Inflammatory macrophage (primary cell): ENCODE data around the gene HOXB13.
A peak's percentile ranks its signal among the peaks of the same experiment; 100 is the strongest.

Experiments
- DNase-seq, 2 donors: peaks; one replicate each; pipeline ENCODE4 v3.0.0-alpha.2; 2020 to 2022

The HOXB13 gene

DNA sequence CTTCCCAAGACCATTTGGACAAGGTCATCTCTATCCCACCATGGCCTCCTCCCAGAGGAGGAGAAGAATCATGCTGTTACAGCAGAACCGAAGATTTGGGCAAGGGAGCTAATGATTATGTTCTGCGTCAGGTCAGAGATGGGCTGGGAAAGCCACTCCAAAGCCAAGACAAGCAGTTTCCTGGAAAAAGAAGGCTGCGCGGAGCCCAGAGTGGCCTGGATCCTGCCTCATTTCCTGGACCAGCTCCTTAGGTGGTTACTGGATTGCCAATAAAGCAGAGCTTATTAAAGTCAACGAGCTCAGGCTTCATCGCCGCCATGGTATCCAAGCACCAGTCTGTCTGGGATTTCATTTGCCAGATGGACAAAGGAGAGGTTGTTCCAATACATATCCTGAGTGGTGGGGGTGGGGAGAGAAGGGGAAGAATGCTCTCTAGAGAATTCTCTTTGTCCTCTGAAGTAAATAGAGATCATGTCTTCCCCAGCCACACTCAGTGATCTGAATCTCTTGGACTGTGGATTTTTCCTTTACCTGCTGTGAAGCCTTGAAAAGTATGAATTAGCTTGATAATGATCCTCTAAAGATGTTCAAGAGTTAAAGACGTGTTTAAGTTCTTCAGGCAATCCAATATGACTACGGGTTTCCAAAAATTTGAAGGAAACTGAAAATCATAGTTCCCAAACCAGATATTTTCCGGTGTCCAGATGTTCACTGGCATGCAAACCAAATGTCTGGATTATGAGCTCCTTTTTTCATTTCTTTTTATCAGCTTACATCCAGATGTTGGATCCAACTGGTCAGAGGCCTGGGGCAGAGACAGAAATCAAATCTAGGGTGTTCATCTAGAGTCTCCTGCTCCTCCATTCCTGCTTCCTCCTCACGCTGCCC lies 23.9 kb downstream of the HOXB13 start:
- no peak for DNase-seq

DNA sequence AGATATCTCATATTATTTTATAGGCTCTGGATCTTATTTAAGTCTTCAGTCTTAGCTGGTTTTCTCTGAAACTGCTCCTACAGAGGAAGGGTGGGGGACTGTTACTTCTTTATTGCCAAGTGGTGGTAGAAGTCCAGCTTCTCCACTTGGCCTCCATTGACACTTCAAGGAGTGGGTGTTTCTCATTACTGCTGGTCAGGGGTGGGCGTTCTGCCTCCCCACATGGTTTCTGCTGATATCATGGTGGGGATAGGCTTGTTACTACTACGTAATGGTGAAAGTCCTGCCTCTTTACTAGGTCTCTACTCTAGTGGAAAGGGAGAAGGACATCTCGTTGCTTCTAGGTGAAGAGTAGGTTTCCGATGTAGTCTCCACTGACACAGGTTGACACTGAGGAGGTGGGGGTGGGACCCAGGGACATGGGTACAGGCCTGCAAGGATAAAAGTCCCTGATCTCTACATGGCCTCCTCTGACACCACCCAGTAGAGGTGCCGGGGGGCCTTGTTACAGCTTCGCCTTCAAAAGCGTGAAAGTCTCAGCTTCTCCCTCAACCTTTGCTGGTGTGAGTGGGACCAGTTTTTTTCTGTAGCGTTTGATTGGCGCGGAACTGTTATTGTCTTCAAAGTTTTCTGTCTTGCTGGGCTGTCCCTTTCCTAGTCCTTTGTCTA lies 26.6 kb downstream of the HOXB13 start:
- DNase-seq = no peak

DNA sequence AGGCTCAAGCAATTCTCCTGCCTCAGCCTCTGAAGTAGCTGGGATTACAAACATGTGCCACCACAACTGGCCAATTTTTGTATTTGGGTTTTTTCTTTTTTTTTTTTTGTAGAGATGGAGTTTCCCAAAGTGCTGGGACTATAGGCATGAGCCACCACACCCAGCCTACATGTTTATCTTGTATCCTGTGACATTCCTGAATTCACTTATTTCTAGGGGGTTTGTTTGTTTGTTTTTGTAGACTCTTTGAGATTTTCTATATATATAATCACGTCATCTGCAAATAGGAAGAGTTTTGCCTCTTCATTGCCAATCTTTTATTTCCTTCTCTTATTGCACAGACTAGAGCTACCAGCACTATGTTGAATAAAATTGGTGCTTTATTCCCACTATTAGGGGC lies 35.4 kb downstream of the HOXB13 start:
- DNase-seq = no peak

DNA sequence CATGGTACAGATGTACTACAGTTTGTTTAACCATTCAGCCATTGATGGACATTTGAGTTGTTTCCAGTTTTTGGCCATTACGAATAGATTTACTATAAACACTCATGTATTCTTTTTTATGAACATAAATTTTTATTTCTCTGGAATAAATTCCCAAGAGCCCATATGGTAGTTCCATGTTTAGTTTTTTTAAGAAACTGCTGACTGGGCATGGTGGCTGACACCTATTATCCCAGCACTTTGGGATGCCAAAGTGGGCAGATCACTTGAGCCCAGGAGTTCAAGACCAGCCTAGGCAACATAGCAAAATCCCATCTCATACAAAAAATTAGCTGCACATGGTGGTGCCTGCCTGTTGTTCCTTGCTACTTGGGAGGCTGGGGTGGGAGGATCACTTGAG lies 36.5 kb downstream of the HOXB13 start:
- DNase-seq = no peak

DNA sequence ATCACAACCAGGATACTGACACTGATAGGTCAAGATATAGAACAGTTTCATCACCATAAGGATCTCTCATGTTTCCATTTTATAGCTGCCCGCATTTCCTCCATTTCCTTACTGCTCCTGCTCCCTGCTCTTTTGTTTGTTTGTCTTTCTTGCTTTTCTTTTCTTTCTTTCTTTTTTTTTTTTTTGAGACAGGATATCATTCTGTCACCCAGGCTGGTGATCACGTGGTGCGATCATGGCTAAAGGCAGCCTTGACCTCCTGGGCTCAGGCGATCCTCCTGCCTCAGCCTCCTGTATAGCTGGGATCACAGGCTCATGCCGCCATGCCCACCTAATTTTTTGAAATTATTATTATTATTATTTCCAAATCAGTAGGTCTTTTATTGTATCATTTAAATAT lies 37.9 kb downstream of the HOXB13 start:
- DNase-seq = no peak

DNA sequence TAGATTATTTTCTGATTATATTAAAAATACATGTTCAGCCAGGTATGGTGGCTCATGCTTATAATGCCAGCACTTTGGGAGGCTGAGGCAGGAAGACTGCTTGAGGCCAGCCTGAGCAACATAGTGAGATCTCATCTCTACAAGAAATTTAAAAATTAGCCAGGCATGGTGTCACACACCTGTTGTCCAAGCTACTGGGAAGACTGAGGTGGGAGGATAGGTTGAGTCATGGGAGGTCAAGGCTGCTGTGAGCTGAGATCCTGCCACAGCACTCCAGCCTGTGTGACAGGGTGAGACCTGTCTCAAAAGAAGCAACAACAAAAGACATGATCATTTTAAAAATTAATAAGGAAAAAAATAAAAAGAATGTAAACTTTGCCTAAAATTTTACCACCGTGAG lies 46.9 kb downstream of the HOXB13 start:
- DNase-seq = no peak

DNA sequence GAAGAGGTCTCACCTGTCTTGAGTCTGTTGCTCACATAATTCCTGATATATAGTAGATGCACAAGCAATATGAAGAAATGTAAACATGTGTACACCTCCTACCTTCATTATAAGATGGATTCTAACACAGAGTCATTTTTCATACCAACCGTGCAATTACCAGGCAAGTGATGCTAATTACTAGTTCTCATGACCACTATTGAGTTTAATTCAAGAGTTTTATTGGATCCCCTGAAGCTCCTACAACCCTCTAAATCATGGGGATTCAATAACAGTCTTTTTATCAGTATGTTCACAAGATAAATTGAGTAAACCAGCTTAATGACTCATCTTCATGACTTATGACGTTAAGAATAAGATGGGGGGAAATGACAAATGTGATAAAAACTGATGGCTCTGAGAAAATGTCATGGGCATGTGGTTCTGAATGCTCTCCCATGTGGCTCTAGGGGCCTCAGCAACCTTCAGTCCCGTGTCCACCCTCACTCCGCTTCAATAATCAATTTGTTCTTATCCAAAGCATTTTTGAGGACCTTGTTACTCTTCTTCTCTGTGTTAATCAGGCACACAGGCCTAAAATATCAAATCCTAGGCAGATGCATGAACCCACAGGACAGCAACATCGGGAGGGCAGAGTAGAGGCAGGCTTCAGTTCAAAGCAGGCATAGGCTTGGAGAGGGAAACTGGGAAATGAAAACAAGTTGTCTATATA lies 49.0 kb downstream of the HOXB13 start:
- no peak for DNase-seq

DNA sequence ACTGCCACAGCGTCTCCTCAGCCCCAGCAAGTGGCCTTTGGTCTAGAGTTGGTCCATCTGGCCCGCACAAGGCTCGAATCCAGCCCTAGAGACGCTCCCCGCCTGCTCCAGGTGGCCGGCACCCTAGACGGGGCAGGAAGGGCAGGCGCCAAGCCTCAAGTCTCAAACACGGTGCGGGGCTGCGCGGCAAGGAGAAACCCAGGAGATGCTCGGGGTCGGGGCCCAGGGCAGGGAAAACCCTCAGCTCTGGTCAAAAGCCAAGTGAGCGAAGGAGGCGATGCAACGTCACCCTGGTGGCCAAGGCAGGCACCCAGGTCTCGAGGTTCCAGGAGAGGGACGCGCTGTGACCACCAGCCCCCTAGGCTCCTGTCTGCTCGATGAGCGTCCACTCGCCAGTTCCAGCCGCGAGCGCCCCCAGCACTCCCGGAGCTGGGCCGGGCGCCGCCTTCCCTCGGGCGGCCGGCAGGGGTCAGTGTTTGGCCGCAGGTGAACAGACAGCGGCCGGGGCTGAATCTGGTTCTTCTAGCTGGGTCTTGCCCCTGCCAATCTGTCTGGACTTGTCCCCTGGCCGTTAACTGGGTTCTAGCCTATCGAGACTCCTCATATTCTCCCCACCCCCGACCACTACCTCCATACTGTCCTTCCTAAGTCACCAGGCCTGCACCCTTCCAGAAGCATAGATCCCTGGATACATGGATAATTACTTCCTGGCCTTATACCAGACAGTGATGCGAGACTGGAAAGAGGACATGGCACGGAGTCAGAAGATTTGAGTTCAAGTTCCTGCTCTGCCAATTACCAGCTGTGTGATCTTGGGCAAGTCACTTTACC lies 50.2 kb downstream of the HOXB13 start:
- peak; percentile 46 to 49 for DNase-seq

DNA sequence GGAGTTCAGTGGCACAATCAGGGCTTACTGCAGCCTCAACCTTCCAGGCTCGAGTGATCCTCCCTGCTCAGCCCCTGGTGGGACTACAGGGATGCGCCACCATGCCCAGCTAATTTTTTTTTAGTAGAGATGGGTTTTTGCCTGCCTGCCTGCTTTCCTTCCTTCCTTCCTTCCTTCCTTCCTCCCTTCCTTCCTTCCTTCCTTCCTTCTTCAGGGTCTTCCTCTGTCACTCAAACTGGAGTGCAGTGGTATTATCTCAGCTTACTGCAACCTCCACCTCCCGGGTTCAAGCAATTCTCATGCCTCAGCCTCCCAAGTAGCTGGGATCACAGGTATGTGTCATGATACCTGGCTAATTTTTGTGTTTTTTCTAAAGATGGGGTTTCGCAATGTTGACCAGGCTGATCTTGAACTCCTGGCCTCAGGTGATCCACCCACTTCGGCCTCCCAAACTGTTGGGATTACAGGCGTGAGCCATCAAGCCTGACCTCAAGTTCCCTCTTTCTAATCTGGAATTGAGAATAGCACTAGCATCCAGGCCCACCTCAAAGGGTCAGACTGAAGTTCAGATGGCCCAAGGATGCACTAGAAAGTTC lies 51.5 kb downstream of the HOXB13 start:
- DNase-seq = no peak
